Measurements from ENCODE around the gene CA5B. TPM values are rescaled to one million over a fixed set of nuclear protein-coding genes. Genes with fewer than 3 reads are reported as not detected.
"Not testable (repeated sequence)": the region's sequence is repeated elsewhere in the genome, so short reads cannot be mapped to it uniquely, and the experiment has no call there.

The CA5B gene
- total RNA-seq, 2 donors from 2014 or later: 14.5 to 45.9 TPM

DNA sequence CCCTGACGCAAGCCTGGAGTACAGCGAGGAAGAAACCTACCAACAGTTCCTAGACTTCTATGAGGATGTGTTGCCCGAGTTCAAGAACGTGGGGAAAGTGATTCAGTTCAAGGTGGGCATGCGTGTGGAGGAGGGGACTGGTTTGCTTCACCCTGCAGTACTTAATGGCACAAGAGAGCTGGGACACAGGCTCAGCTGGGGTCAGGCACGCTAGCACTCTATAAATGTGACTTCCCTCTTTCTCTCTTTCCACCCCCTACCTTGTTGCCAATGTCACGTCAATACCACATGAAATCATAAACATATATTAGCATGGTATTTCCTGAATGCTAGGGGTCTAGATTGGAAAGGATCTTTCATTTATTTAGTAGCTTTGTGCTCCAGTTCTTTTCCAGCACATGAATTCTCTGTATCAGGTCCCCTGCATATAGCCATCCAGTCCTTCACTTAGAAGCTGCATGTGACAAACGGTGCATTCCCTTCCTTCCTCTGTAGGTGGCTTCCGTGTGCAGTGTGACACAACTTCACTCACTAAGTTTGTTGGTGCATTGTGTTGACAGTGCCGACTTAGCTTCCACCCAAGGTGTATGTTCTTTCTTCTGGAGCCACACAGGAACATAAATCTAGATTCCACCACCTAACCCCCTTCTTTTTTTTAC, 77.8 kb downstream of the CA5B start:
- no peaks in the 10 kb centered on the region for H3K9me3 Mint-ChIP-seq
- H3K36me3 Mint-ChIP-seq (ENCODE audit: low read depth): peaks cover 83% of the 10 kb centered on the region
- peak; percentile 71 for ATAC-seq (replicated peaks)
- H3K4me3 Mint-ChIP-seq: peak overlapping the region; percentile 49
- H3K4me1 Mint-ChIP-seq: peaks cover 18% of the 10 kb centered on the region
- no peak overlapping the region for H3K27ac Mint-ChIP-seq
- H3K27me3 Mint-ChIP-seq: no peaks in the 10 kb centered on the region

DNA sequence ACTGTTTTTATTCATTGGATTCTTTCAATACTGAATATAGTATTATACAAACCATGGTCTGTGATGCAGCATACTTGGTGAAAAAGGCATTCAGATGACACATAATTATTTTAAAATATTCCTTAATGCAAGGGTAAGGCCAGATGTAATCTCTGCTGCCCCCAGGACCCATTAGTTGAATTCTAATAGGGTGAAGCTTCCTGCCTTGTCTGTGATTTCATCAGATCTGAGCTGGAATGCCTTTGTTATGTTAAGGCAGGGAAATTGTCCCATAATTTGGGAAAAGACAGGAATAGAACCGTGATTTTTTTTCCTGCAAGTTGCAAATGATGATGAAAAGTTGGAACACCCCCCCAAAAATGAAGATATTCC, 78.4 kb downstream of the CA5B start:
- no peaks in the 10 kb centered on the region for H3K27me3 Mint-ChIP-seq
- peak overlapping the region; percentile 49 for H3K4me3 Mint-ChIP-seq
- H3K36me3 Mint-ChIP-seq (ENCODE audit: low read depth): peaks cover 83% of the 10 kb centered on the region
- H3K9me3 Mint-ChIP-seq: no peaks in the 10 kb centered on the region
- peaks cover 18% of the 10 kb centered on the region for H3K4me1 Mint-ChIP-seq
- peak overlapping the region; percentile 73 for H3K27ac Mint-ChIP-seq
- no peak for ATAC-seq (replicated peaks)

DNA sequence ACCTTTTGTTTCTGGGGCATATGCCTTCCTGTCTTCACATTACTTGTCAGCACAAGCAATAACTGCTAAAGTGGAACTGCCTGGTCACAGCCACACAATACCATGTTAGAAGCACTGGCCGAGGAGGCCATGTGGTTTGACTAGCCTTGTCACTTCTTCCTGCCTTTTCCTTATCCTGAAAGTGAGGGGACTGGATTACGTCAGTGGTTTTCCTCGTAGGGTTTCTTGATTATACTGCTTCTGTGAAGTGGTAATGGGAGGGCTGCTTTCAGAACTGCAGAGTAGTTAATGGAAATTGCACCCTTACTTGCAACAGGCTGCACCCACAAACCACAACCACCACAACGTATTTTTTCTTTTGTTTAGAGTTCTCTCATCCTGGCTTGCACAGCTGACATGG, 78.8 kb downstream of the CA5B start:
- Mint-ChIP-seq H3K4me1 (peaks cover 18% of the 10 kb centered on the region), H3K27ac (peak overlapping the region; percentile 73), H3K9me3 (no peaks in the 10 kb centered on the region), H3K27me3 (no peaks in the 10 kb centered on the region), H3K4me3 (peak overlapping the region; percentile 49), H3K36me3 (ENCODE audit: low read depth) (peaks cover 81% of the 10 kb centered on the region)
- ATAC-seq (replicated peaks): peak; percentile 76

DNA sequence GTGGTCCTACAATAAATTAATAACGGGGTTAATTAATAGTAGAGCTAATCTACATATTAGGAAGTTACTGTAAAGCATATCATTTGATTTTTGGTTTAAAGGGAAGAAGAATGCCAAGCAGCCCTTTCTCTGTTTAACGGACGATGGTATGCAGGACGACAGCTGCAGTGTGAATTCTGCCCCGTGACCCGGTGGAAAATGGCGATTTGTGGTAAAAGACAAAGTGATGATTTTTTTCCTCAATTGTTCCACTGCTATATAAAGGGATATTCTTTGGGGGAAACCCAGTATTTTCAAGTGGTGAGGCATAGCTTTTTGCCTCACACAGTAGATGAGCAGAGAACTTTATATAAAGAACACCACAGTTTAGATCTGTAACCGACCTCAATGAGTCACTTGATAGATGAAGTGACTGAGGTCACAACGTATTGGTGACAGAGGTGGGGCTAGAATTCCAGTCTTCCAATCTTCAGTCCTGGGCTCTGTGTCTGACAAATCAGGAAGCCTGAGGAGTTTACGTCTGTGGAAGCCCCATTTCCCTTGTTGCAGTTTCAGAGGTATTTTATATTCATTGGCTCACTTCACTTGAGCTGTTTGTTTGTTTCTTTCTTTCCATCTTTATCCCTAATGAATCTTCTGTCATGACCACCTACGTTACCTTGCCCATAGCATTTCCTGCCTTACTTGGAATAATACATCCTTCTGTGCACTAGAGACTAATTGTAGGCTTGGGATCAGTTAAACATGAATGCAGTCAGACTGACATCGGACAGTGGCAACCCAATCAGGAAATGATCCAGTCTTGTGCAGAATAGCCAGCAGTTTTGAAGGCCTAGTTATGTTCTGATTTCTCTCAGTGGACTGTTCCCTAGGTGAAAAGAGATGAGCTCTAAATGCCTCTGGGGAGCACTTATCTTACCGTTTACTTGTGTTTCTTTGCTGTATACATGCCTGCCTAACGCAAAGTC, 82.3 kb downstream of the CA5B start:
- Mint-ChIP-seq H3K27me3 (no peaks in the 10 kb centered on the region), H3K4me1 (peaks cover 18% of the 10 kb centered on the region), H3K27ac (peak overlapping the region; percentile 29)

DNA sequence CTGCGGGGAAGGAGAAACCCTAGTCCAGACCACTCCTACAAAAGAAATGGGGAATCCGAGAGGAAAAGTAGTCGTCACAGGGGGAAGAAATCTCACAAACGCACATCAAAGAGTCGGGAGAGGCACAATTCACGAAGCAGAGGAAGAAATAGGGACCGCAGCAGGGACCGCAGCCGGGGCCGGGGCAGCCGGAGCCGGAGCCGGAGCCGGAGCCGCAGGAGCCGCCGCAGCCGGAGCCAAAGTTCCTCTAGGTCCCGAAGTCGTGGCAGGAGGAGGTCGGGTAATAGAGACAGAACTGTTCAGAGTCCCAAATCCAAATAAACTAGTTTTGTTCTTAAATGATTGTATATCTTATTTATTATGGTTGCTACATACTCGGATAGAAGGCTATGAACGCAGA, 84.9 kb downstream of the CA5B start:
- Mint-ChIP-seq H3K4me3 (no peak overlapping the region), H3K27ac (peak overlapping the region; percentile 48), H3K4me1 (peaks cover 8% of the 10 kb centered on the region), H3K9me3 (no peaks in the 10 kb centered on the region), H3K36me3 (ENCODE audit: low read depth) (peaks cover 75% of the 10 kb centered on the region), H3K27me3 (no peaks in the 10 kb centered on the region)
- no peak for ATAC-seq (replicated peaks)

More for the DNA sequence above, 82.3 kb downstream of the CA5B start:
- Mint-ChIP-seq H3K4me3 (peak overlapping the region; percentile 9), H3K9me3 (no peaks in the 10 kb centered on the region), H3K36me3 (ENCODE audit: low read depth) (peaks cover 76% of the 10 kb centered on the region)
- ATAC-seq (replicated peaks): peak; percentile 68

DNA sequence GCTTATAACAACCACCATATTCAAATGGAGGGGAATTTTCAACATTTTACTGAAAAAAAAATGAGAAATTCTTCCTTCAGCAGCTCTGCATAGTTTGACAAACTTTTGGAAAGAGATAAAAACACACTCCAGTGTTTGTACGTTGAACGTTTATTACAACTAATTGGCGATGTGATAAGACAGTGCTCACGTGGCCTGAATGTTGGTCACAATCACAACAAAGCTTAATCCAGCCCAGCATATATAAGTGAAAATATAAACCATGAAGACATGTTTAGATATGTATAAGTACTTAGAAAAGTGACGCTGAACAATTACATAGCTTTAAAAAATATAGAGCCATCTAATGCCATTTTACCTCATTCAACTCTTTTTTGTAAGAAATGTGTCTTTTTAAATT, 87.9 kb downstream of the CA5B start:
- Mint-ChIP-seq H3K27me3 (no peaks in the 10 kb centered on the region), H3K27ac (no peak overlapping the region), H3K4me1 (no peaks in the 10 kb centered on the region), H3K36me3 (ENCODE audit: low read depth) (peaks cover 74% of the 10 kb centered on the region), H3K9me3 (no peaks in the 10 kb centered on the region), H3K4me3 (no peak overlapping the region)
- ATAC-seq (replicated peaks): no peak

DNA sequence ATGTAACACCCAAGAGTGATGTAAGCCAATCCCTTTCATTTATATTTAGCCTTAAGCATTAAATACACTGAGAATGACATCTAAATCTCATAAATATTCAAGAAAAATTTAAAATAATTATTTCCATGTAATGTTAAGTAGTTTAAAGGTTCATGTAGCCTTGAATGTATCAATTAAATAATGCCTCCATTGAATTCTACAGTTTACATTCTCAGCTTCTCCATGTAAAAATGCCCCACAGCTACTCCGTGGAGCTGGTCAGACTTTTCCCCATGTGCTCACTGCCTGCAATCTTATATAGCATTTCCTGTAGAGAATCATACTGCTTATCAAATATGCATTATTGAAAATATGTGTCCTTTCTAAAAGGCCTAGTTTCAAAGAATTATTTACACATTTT, 91.1 kb downstream of the CA5B start:
- no peaks in the 10 kb centered on the region for H3K9me3 Mint-ChIP-seq
- no peak overlapping the region for H3K27ac Mint-ChIP-seq
- H3K36me3 Mint-ChIP-seq (ENCODE audit: low read depth): peaks cover 46% of the 10 kb centered on the region
- no peak overlapping the region for H3K4me3 Mint-ChIP-seq
- no peaks in the 10 kb centered on the region for H3K27me3 Mint-ChIP-seq
- H3K4me1 Mint-ChIP-seq: no peaks in the 10 kb centered on the region
- no peak for ATAC-seq (replicated peaks)

DNA sequence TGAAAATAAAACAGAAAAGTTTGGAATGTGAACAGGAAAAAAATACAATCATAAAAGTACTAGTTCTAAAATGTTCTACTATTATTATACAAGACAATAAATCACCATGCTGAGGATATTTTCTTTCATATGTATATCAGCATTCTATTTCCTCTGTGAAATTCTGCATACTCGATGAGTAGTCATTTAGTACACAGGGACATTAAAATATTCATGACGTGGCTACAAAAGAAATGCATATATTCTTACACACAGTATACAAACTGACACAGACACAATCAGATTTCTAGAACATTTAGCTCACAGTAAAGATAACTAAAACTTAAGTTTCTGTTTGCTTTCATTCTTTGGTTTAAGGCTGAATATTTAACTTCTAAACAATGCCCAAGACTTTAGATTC, 93.3 kb downstream of the CA5B start:
- H3K9me3 Mint-ChIP-seq; H3K4me3 Mint-ChIP-seq; ATAC-seq (replicated peaks); H3K4me1 Mint-ChIP-seq; H3K27ac Mint-ChIP-seq; H3K27me3 Mint-ChIP-seq: not testable (repeated sequence)
- H3K36me3 Mint-ChIP-seq (ENCODE audit: low read depth): peaks cover 28% of the 10 kb centered on the region

DNA sequence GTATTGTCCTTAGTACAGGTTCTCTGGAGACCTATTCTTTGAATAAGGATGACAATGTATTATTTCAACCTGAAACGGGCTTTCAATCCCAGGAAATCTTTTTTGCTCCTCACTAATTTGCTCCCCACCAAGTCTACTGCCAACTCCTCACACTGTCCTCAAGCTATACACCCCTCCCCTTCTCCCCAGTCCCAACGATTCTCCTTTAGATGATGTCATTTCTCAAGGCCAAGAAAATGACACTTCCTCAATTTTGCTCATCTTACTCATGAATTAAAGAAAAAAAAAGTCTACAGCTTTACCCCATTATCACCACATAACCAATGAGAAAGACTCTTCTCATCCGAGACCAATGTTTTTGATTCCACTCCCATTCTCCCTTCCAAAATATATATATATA, 96.0 kb downstream of the CA5B start:
- no peaks in the 10 kb centered on the region for H3K4me1 Mint-ChIP-seq
- H3K4me3 Mint-ChIP-seq: no peak overlapping the region
- H3K36me3 Mint-ChIP-seq (ENCODE audit: low read depth): peaks cover 10% of the 10 kb centered on the region
- no peak for ATAC-seq (replicated peaks)
- H3K27me3 Mint-ChIP-seq: no peaks in the 10 kb centered on the region
- no peaks in the 10 kb centered on the region for H3K9me3 Mint-ChIP-seq
- H3K27ac Mint-ChIP-seq: no peak overlapping the region

DNA sequence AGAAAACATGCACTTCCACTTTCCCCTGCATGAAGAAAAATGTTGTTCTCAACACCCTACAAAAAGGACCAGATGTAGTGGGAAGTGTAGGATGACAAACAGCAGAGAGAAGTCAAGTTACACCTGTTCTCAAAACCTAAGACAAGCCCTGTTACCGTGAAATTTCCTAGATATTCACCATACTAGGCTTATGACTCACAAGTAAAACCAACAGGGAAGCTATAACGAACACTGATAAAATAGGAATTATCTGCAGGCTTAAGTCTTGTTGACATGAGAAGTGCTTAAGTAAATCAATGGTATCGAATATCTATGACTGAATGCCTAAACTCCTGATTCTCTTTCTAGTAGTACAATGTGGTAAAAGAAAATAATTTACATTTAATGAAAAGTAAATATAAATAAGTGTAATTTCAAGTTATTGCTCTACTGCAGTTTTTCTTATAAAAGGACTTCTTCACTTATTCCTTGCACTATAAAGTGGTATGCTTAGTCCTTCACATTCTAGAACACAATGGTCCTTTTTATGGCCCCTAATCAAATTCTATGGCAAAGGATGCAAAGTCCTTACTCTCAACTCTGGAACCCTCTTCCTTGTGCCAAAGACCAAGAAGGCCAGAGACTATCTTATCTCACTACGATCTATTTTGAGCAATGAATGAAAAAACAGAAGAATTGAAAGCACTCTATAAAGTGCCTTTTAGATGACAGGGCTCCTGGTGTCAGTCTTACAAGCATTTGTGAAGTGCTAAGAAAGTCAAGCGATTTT, 96.9 kb downstream of the CA5B start:
- Mint-ChIP-seq H3K4me3 (no peak overlapping the region), H3K9me3 (no peaks in the 10 kb centered on the region), H3K4me1 (no peaks in the 10 kb centered on the region), H3K27ac (no peak overlapping the region), H3K27me3 (no peaks in the 10 kb centered on the region), H3K36me3 (ENCODE audit: low read depth) (peaks cover 6% of the 10 kb centered on the region)
- ATAC-seq (replicated peaks): no peak

Other genes starting within 250 kb of the CA5B start
- 1 to 10 TPM; 3.1 to 3.8 TPM for gene PIR, start 244.9 kb upstream of the CA5B start, total RNA-seq
- not detected for gene BMX, start 237.5 kb upstream of the CA5B start, total RNA-seq
- gene ACE2, start 137.3 kb upstream of the CA5B start, total RNA-seq: under 1 TPM in 1 of 2 donors, not detected in 1; 0.16 TPM
- gene CLTRN, start 73.5 kb upstream of the CA5B start, total RNA-seq: under 1 TPM in 1 of 2 donors, not detected in 1; 0.85 TPM
- gene ZRSR2, start 52.2 kb downstream of the CA5B start, total RNA-seq: 10 to 100 TPM; 10.0 to 11.6 TPM
- 10 to 100 TPM; 20.6 to 25.2 TPM for gene AP1S2, start 116.5 kb downstream of the CA5B start, total RNA-seq